K562 (cell line): ENCODE data around the gene ANAPC16. TPM values are rescaled to one million over a fixed set of nuclear protein-coding genes. Genes with fewer than 3 reads are reported as not detected.

Experiments
- ATF3 ChIP-seq, 2 experiments: fragments of 450-650 bp in 1 of 2; sonication (generic) in 1 of 2; formaldehyde crosslinking in 1 of 2; IDR thresholded peaks in 1 of 2; conservative IDR thresholded peaks in 1 of 2; 2 replicates each; pipeline versions ENCODE4 v1.6.1 to v1.8.1; 2016 to 2023; ENCODE audit warnings: mild to moderate bottlenecking in 2 of 2, moderate library complexity in 2 of 2, inconsistent platforms in 1 of 2, missing genetic modification reagents in 1 of 2
- CHCHD3 ChIP-seq: fragments of 250-450 bp; sonication (Bioruptor Pico); IDR thresholded peaks from 2 replicates; pipeline ENCODE4 v2.1.2; 2022; ENCODE audit warnings: mild to moderate bottlenecking
- DACH1 ChIP-seq: fragments of 450-650 bp; IDR thresholded peaks from 2 replicates; pipeline ENCODE4 v1.6.1; 2018; ENCODE audit not compliant: partially characterized antibody
- ELK1 ChIP-seq: sonication (generic); formaldehyde crosslinking; IDR thresholded peaks from 2 replicates; pipeline ENCODE4 v1.8.1; 2022; ENCODE audit warnings: missing genetic modification reagents
- FOS ChIP-seq: IDR thresholded peaks from 3 replicates; pipeline ENCODE4 v1.6.1; 2011; ENCODE audit not compliant: insufficient read length; ENCODE audit errors: extremely low read depth
- FOXP4 ChIP-seq: sonication (generic); formaldehyde crosslinking; IDR thresholded peaks from 2 replicates; pipeline ENCODE4 v1.8.0; 2022; ENCODE audit warnings: mild to moderate bottlenecking, missing genetic modification reagents, borderline replicate concordance
- FUS ChIP-seq: fragments of 200-400 bp; formaldehyde crosslinking; optimal IDR thresholded peaks from 2 replicates; pipeline ENCODE3; 2017; ENCODE audit warnings: low read depth, low read length
- GATAD2B ChIP-seq: fragments of 450-650 bp; IDR thresholded peaks from 2 replicates; pipeline ENCODE4 v1.6.1; 2017; ENCODE audit warnings: mild to moderate bottlenecking, borderline replicate concordance
- GTF2F1 ChIP-seq: IDR thresholded peaks from 2 replicates; pipeline ENCODE4 v1.6.1; 2011; ENCODE audit warnings: low read depth, low read length, improper control_type of control experiment
- HSF4 ChIP-seq: fragments of 250-450 bp; sonication (Bioruptor Pico); IDR thresholded peaks from 2 replicates; pipeline ENCODE4 v2.1.2; 2022; ENCODE audit warnings: mild to moderate bottlenecking, moderate library complexity, borderline replicate concordance
- PTBP1 ChIP-seq: fragments of 200-400 bp; formaldehyde crosslinking; IDR thresholded peaks from 2 replicates; pipeline ENCODE4 v1.6.1; 2017; ENCODE audit warnings: low read depth, low read length
- SMAD1 ChIP-seq: fragments of 150-350 bp; IDR thresholded peaks from 2 replicates; pipeline ENCODE4 v1.6.1; 2014; ENCODE audit warnings: low read length, low read depth; ENCODE audit not compliant: partially characterized antibody
- SMARCB1 ChIP-seq: IDR thresholded peaks from 2 replicates; pipeline ENCODE4 v1.6.1; 2011; ENCODE audit warnings: improper control_type of control experiment, low read depth; ENCODE audit not compliant: insufficient read length
- SMC3 ChIP-seq: conservative IDR thresholded peaks from 2 replicates; pipeline ENCODE4 v1.6.1; 2011; ENCODE audit warnings: low read depth, low read length, improper control_type of control experiment; ENCODE audit not compliant: insufficient read depth
- SNRNP70 ChIP-seq: fragments of 200-400 bp; formaldehyde crosslinking; optimal IDR thresholded peaks from 2 replicates; pipeline ENCODE3; 2017; ENCODE audit warnings: low read depth, low read length
- TCFL5 ChIP-seq: fragments of 250-450 bp; sonication (Bioruptor Pico); conservative IDR thresholded peaks from 2 replicates; pipeline ENCODE4 v1.6.1; 2021; ENCODE audit warnings: mild to moderate bottlenecking, moderate library complexity, matching md5 sums
- TGIF2 ChIP-seq: sonication (generic); formaldehyde crosslinking; IDR thresholded peaks from 2 replicates; pipeline ENCODE4 v1.8.1; 2022; ENCODE audit warnings: mild to moderate bottlenecking, missing genetic modification reagents, moderate library complexity
- TRIM25 ChIP-seq: fragments of 450-650 bp; IDR thresholded peaks from 2 replicates; pipeline ENCODE4 v1.7.0; 2016; ENCODE audit warnings: borderline replicate concordance
- ZFP30 ChIP-seq: fragments of 250-450 bp; sonication (Bioruptor Pico); IDR thresholded peaks from 2 replicates; pipeline ENCODE4 v1.8.0; 2022; ENCODE audit warnings: moderate library complexity, mild to moderate bottlenecking, inconsistent platforms, borderline replicate concordance
- ZNF253 ChIP-seq: fragments of 250-450 bp; sonication (Bioruptor Pico); conservative IDR thresholded peaks from 2 replicates; pipeline ENCODE4 v1.6.1; 2021; ENCODE audit warnings: mild to moderate bottlenecking
- ZNF324 ChIP-seq: fragments of 250-450 bp; sonication (Bioruptor Pico); IDR thresholded peaks from 2 replicates; pipeline ENCODE4 v1.4.0; 2020; ENCODE audit warnings: mild to moderate bottlenecking
- ZNF766 ChIP-seq: fragments of 200-800 bp; sonication (Bioruptor generic); conservative IDR thresholded peaks from 2 replicates; pipeline ENCODE4 v1.6.1; 2016; ENCODE audit warnings: missing genetic modification characterization, missing compliant biosample characterization
- polyA plus RNA-seq, 8 experiments: library from polyadenylated mRNA; depleted of rRNA in 4 of 8; stranded (reverse) in 5 of 8; unstranded in 3 of 8; fragments of >200 nt; fragmentation: Nextera tagmentation in 2 of 8; fragmentation: Illumina TruSeq in 1 of 8; extraction: Ambion mirVana in 2 of 8; extraction: Trizol in 1 of 8; gene quantifications; 2 replicates each; pipeline versions ENCODE4 v1.2.1 to v1.2.3, GENCODE V29; 2011 to 2014; ENCODE audit warnings: inconsistent platforms in 1 of 8, missing spikeins in 1 of 8
- total RNA-seq, 7 experiments: library from RNA; depleted of rRNA in 6 of 7; stranded (reverse); fragments of >200 nt in 6 of 7; fragmentation: Illumina TruSeq in 2 of 7; extraction: Trizol in 2 of 7; gene quantifications; 2 replicates each; pipeline versions ENCODE4 v1.2.1 to v1.2.3, GENCODE V29; 2011 to 2021; ENCODE audit warnings: low replicate concordance in 1 of 7

The ANAPC16 gene
- total and polyA plus RNA-seq, 9 of the 15 experiments (the other 6 are each of a cell fraction or from before 2014, with no cell fraction given): 42.6 to 208 (median 108) TPM

- TF ChIP-seq SMAD1: peak; percentile 98
- peak; percentile 92; the same call in 1 of the 2 replicates for TF ChIP-seq GTF2F1
- TF ChIP-seq ATF3 (IDR thresholded peaks at IDR 0.05): no peak
- no peak for TF ChIP-seq ATF3 (CRISPR knock-in tag; conservative IDR thresholded peaks at IDR 0.05)
- TF ChIP-seq TCFL5 (CRISPR knock-in tag): 0 out of 2 replicates have a peak, but pooled peaks have one; percentile 36
- TF ChIP-seq SMC3: 0 out of 2 replicates have a peak, but pooled peaks have one; percentile 3
- peak; percentile 88 for TF ChIP-seq FUS
- TF ChIP-seq ZNF766 (CRISPR knock-in tag): no peak
- TF ChIP-seq PTBP1: no peak
- TF ChIP-seq ZNF324 (CRISPR knock-in tag): peak; percentile 35
- no peak for TF ChIP-seq ZNF253 (CRISPR knock-in tag)
- no peak for TF ChIP-seq SMARCB1
- TF ChIP-seq GATAD2B: no peak
- TF ChIP-seq FOS: peak; percentile 83
- no peak for TF ChIP-seq TGIF2 (CRISPR knock-in tag)
- peak; percentile 84; the same call in 1 of the 2 replicates for TF ChIP-seq ZFP30 (CRISPR knock-in tag)
- TF ChIP-seq TRIM25: no peak
- peak; percentile 85 for TF ChIP-seq FOXP4
- TF ChIP-seq HSF4 (CRISPR knock-in tag): no peak
- TF ChIP-seq SNRNP70: no peak
- TF ChIP-seq CHCHD3 (CRISPR knock-in tag): peak; percentile 93
- no peak for TF ChIP-seq DACH1
- no peak for TF ChIP-seq ELK1 (CRISPR knock-in tag)
These were observed 57.8 kb downstream of the ANAPC16 start, which contains the start of gene DDIT4 (continued) for GRCh38 chr10:72273410-72274212.
